ENCODE measurements around the gene CCND2. TPM values are rescaled to one million over a fixed set of nuclear protein-coding genes. Genes with fewer than 3 reads are reported as not detected.

The CCND2 gene
- total and polyA plus RNA-seq, 2 experiments from 2014 or later = 157 to 250 TPM

DNA sequence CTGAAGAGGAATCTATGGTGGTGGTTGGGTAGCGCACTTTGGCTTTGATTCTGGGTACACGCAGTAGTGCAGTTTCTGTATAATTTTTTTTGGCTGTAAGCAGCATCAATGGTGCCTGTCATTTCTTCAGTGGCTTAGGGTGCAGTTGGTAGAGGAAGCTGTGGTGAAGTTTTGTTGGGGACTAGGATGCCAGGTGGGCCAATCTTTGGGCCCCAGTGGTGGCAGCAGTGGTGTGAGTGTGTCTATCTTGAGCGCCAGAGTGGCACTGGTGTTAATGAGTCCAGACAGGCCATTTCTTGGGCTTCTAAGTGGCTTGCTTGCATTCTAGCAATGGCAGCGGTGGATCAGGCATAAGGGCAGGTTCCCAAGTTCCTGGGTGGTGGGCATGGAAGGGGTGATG, 33.8 kb upstream of the CCND2 start:
- H3K9me2 ChIP-seq (replicated peaks; ENCODE audit: insufficient read depth) = no peaks in the 10 kb centered on the region
- H3K4me1 ChIP-seq (ENCODE audit: insufficient read depth) = no peaks in the 10 kb centered on the region
- H3K4me2 ChIP-seq = no peak overlapping the region
- 85% methylated on average over 4 of the region's 4 CpGs for WGBS (ENCODE audit: low lambda C conversion rate, missing lambda C conversion rate)
- no peaks in the 10 kb centered on the region for H3K79me2 ChIP-seq
- H4K20me1 ChIP-seq (ENCODE audit: insufficient read depth, poor library complexity, severe bottlenecking) = no peaks in the 10 kb centered on the region
- no peaks in the 10 kb centered on the region for H3K27me3 ChIP-seq
- H3K27ac ChIP-seq = no peak overlapping the region
- H3K4me3 ChIP-seq = no peak overlapping the region
- no peak overlapping the region for H2AFZ ChIP-seq
- DNase-seq (ENCODE audit: low spot score) = no peak
- H3K36me3 ChIP-seq (replicated peaks; ENCODE audit: insufficient read depth, low read depth) = no peaks in the 10 kb centered on the region
- no peaks in the 10 kb centered on the region for H3K9me3 ChIP-seq (ENCODE audit: low read depth)
- TF ChIP-seq EZH2phosphoT487 (IDR thresholded peaks at IDR 0.05; ENCODE audit: low read depth, severe bottlenecking, unreplicated experiment) = no peak
- TF ChIP-seq EZH2 (IDR thresholded peaks at IDR 0.05; ENCODE audit: borderline replicate concordance) = no peak
- no peak for TF ChIP-seq CTCF (IDR thresholded peaks at IDR 0.05; ENCODE audit: poor library complexity)

DNA sequence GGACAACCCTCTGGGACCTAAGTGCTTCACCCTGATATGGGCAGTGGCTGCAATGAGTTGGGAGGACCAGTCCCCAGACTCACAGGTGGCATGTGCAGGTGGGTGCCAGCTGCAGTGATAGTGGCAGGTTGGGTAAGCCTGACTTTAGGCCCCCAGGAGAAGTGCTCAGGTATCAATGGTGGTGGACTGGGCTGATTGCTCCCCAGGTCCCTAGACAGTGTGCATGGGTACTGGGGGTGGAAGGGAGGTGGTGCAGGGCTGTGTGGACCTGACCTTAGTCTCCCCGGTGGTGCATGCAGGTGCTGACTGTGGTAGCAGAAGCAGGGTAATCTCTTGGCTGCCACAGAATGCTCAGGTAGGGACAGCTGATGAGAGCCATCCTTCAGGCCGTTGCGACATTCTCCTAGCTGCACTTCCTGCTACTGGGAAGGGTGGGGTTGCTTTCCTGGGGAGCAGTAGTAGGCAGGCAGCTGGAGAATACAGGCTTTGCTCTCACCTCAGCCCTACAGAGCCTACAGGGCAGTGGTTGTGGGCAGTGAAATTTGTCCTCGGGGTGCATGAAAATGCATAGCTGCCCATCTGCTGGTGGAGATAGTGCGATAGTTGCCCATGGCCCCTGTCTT, 33.3 kb upstream of the CCND2 start:
- Histone ChIP-seq H3K27ac (no peak overlapping the region), H4K20me1 (ENCODE audit: insufficient read depth, poor library complexity, severe bottlenecking) (no peaks in the 10 kb centered on the region), H3K27me3 (no peaks in the 10 kb centered on the region), H3K4me2 (no peak overlapping the region), H2AFZ (no peak overlapping the region), H3K79me2 (no peaks in the 10 kb centered on the region), H3K4me1 (ENCODE audit: insufficient read depth) (no peaks in the 10 kb centered on the region), H3K4me3 (no peak overlapping the region), H3K9me3 (ENCODE audit: low read depth) (no peaks in the 10 kb centered on the region), H3K9me2 (replicated peaks; ENCODE audit: insufficient read depth) (no peaks in the 10 kb centered on the region), H3K36me3 (replicated peaks; ENCODE audit: insufficient read depth, low read depth) (no peaks in the 10 kb centered on the region)
- WGBS (ENCODE audit: low lambda C conversion rate, missing lambda C conversion rate) = 88% methylated on average over 5 of the region's 5 CpGs
- no peak for DNase-seq (ENCODE audit: low spot score)
- TF ChIP-seq EZH2 (IDR thresholded peaks at IDR 0.05; ENCODE audit: borderline replicate concordance) (no peak), CTCF (IDR thresholded peaks at IDR 0.05; ENCODE audit: poor library complexity) (no peak), EZH2phosphoT487 (IDR thresholded peaks at IDR 0.05; ENCODE audit: low read depth, severe bottlenecking, unreplicated experiment) (no peak)

DNA sequence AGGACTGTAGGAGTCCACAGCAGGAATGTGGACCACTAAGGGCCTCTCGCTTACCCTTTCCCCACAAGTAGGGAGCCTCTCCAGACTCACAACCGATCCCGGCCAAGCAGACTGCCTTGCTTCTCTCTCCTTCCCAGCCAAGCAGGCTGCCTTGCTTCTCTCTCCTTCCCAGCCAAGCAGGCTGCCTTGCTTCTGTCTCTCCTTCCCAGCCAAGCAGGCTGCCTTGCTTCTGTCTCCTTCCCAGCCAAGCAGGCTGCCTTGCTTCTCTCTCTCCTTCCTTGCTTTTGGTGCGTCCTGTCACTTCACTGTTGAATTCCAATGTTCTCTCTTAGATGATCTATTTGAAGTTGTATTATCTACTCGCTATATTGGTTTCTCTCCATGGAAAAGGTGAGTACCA, 32.6 kb upstream of the CCND2 start:
- Histone ChIP-seq H3K4me2 (no peak overlapping the region), H3K27ac (no peak overlapping the region), H3K36me3 (replicated peaks; ENCODE audit: insufficient read depth, low read depth) (no peaks in the 10 kb centered on the region), H3K4me1 (ENCODE audit: insufficient read depth) (peaks cover 5% of the 10 kb centered on the region), H3K79me2 (no peaks in the 10 kb centered on the region), H3K9me2 (replicated peaks; ENCODE audit: insufficient read depth) (no peaks in the 10 kb centered on the region), H3K27me3 (no peaks in the 10 kb centered on the region), H2AFZ (no peak overlapping the region), H3K4me3 (no peak overlapping the region), H3K9me3 (ENCODE audit: low read depth) (no peaks in the 10 kb centered on the region), H4K20me1 (ENCODE audit: insufficient read depth, poor library complexity, severe bottlenecking) (no peaks in the 10 kb centered on the region)
- no peak for DNase-seq (ENCODE audit: low spot score)
- TF ChIP-seq EZH2phosphoT487 (IDR thresholded peaks at IDR 0.05; ENCODE audit: low read depth, severe bottlenecking, unreplicated experiment) (no peak), EZH2 (IDR thresholded peaks at IDR 0.05; ENCODE audit: borderline replicate concordance) (no peak), CTCF (IDR thresholded peaks at IDR 0.05; ENCODE audit: poor library complexity) (no peak)
- WGBS (ENCODE audit: low lambda C conversion rate, missing lambda C conversion rate) = 91% methylated on average over 5 of the region's 5 CpGs

All from hepatocyte (in vitro differentiated cells).